Measurements from ENCODE around the gene CAMTA2. TPM values are rescaled to one million over a fixed set of nuclear protein-coding genes. Genes with fewer than 3 reads are reported as not detected.

CAMTA2 gene
- total RNA-seq, 1 experiment from 2014 or later: 9.2 TPM

DNA sequence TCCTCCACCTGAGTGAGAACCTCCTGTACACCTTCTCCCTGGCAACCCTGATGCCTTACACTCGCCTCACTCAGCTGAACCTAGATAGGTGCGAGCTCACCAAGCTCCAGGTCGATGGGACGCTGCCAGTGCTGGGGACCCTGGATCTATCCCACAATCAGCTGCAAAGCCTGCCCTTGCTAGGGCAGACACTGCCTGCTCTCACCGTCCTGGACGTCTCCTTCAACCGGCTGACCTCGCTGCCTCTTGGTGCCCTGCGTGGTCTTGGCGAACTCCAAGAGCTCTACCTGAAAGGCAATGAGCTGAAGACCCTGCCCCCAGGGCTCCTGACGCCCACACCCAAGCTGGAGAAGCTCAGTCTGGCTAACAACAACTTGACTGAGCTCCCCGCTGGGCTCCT lies 54.7 kb downstream of the CAMTA2 start:
- no peak for ATAC-seq
- POLR2A ChIA-PET: interaction anchor here (1.0 kb wide), 1 partner anchor 23 kb away, joined by 4 read pairs; no protein-coding TSS in a partner anchor
- H3K4me1 Mint-ChIP-seq: peaks cover 9% of the 10 kb centered on the region
- no peak overlapping the region for H3K4me3 Mint-ChIP-seq
- H3K36me3 Mint-ChIP-seq: peaks cover 13% of the 10 kb centered on the region
- H3K27ac Mint-ChIP-seq: no peak overlapping the region
- no peaks in the 10 kb centered on the region for H3K27me3 Mint-ChIP-seq (ENCODE audit: low read depth)
- no peaks in the 10 kb centered on the region for H3K9me3 Mint-ChIP-seq
- TF ChIP-seq CREB1 (CRISPR knock-in tag; IDR thresholded peaks at IDR 0.05): no peak
- no peak for TF ChIP-seq FOXP1 (CRISPR knock-in tag; IDR thresholded peaks at IDR 0.05; ENCODE audit: borderline replicate concordance)
- TF ChIP-seq, protein P1, sequence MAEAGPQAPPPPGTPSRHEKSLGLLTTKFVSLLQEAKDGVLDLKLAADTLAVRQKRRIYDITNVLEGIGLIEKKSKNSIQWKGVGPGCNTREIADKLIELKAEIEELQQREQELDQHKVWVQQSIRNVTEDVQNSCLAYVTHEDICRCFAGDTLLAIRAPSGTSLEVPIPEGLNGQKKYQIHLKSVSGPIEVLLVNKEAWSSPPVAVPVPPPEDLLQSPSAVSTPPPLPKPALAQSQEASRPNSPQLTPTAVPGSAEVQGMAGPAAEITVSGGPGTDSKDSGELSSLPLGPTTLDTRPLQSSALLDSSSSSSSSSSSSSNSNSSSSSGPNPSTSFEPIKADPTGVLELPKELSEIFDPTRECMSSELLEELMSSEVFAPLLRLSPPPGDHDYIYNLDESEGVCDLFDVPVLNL (CRISPR knock-in tag; IDR thresholded peaks at IDR 0.05; ENCODE audit: borderline replicate concordance, low read depth): no peak
- TF ChIP-seq NR1H2 (CRISPR knock-in tag; IDR thresholded peaks at IDR 0.05): no peak
- TF ChIP-seq, protein P2, sequence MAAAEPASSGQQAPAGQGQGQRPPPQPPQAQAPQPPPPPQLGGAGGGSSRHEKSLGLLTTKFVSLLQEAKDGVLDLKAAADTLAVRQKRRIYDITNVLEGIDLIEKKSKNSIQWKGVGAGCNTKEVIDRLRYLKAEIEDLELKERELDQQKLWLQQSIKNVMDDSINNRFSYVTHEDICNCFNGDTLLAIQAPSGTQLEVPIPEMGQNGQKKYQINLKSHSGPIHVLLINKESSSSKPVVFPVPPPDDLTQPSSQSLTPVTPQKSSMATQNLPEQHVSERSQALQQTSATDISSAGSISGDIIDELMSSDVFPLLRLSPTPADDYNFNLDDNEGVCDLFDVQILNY (CRISPR knock-in tag; IDR thresholded peaks at IDR 0.05): no peak
- no peak for TF ChIP-seq ATF1 (CRISPR knock-in tag; IDR thresholded peaks at IDR 0.05)
- TF ChIP-seq, protein P3, sequence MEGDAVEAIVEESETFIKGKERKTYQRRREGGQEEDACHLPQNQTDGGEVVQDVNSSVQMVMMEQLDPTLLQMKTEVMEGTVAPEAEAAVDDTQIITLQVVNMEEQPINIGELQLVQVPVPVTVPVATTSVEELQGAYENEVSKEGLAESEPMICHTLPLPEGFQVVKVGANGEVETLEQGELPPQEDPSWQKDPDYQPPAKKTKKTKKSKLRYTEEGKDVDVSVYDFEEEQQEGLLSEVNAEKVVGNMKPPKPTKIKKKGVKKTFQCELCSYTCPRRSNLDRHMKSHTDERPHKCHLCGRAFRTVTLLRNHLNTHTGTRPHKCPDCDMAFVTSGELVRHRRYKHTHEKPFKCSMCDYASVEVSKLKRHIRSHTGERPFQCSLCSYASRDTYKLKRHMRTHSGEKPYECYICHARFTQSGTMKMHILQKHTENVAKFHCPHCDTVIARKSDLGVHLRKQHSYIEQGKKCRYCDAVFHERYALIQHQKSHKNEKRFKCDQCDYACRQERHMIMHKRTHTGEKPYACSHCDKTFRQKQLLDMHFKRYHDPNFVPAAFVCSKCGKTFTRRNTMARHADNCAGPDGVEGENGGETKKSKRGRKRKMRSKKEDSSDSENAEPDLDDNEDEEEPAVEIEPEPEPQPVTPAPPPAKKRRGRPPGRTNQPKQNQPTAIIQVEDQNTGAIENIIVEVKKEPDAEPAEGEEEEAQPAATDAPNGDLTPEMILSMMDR (IDR thresholded peaks at IDR 0.05): no peak
- no peak for TF ChIP-seq ETV6 (CRISPR knock-in tag; IDR thresholded peaks at IDR 0.05)
- TF ChIP-seq, protein P4, sequence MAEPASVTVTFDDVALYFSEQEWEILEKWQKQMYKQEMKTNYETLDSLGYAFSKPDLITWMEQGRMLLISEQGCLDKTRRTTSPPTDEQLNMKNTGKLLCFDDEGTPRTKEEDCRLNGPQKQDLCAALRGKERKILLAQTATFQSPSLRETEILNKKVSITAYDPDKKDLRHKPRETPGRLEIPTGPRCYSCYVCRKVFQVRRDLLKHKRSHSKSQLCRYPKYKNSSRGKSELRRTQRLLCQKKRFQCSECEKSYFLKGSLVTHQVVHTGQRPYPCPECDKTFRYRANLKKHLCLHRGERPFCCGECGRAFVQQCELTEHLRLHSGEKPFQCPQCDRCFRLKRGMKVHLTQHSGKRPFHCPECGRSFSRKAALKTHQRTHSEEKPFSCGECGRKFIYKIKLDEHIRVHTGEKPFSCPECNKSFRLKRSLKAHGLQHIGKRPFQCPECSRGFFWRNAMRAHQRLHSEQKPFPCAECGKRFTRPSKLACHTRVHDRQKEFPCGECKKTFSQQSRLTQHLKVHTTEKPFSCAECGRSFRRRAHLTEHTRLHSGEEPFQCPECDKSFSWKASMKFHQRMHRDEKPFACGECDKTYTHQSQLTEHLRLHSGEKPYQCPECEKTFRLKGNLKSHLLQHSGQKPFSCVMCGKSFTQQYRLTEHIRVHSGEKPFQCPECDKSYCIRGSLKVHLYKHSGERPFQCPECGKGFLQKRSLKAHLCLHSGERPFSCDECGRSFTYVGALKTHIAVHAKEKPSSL (CRISPR knock-in tag; conservative IDR thresholded peaks at IDR 0.05): no peak
- TF ChIP-seq ZNF138 (CRISPR knock-in tag; conservative IDR thresholded peaks at IDR 0.05): no peak
- TF ChIP-seq, protein P5, sequence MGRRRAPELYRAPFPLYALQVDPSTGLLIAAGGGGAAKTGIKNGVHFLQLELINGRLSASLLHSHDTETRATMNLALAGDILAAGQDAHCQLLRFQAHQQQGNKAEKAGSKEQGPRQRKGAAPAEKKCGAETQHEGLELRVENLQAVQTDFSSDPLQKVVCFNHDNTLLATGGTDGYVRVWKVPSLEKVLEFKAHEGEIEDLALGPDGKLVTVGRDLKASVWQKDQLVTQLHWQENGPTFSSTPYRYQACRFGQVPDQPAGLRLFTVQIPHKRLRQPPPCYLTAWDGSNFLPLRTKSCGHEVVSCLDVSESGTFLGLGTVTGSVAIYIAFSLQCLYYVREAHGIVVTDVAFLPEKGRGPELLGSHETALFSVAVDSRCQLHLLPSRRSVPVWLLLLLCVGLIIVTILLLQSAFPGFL (CRISPR knock-in tag; IDR thresholded peaks at IDR 0.05; ENCODE audit: borderline replicate concordance): no peak
- no peak for DNase-seq (ENCODE audit: low spot score)
- CTCF ChIA-PET: interaction anchor here (0.9 to 3.3 kb wide), 2 partner anchors 13 to 24 kb away, joined by 4 to 39 read pairs; no protein-coding TSS in a partner anchor

DNA sequence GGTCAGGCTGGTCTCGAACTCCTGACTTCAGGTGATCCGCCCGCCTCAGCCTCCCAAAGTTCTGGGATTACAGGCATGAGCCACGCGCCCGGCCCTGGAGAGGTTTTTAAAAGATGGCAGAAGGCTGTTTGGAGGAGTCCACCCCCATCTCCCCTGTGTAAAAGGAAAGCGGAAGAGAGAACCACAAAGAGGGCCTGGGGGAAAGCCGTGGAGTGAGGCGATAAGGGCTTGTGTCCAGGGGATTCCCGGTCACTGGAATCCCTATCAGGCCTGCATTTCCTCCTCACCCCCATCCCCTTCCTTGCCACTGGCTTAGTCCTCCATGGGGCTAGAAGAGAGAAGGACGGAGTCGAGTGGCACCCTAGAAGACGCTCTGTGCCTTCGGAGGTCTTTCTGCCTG lies 55.5 kb downstream of the CAMTA2 start, which contains the start of gene GP1BA:
Gene GP1BA, plus strand, starts transcription at position 315 of the 400 bp plus-strand sequence. CDS start 328 bp downstream, outside the sequence.
- no peaks in the 10 kb centered on the region for H3K9me3 Mint-ChIP-seq
- H3K27me3 Mint-ChIP-seq (ENCODE audit: low read depth): no peaks in the 10 kb centered on the region
- 0 out of 2 replicates have a peak, but pooled peaks cover 8% of the 10 kb centered on the region for H3K36me3 Mint-ChIP-seq
- no peak within 1 kb of the TSS for H3K27ac Mint-ChIP-seq
- H3K4me3 Mint-ChIP-seq: no peak within 1 kb of the TSS
- peaks cover 9% of the 10 kb centered on the region for H3K4me1 Mint-ChIP-seq
- DNase-seq (ENCODE audit: low spot score) (no peak), ATAC-seq (no peak)
- CTCF ChIA-PET: interaction anchor here (3.3 kb wide), 1 partner anchor 23 kb away, joined by 39 read pairs; no protein-coding TSS in a partner anchor
- POLR2A ChIA-PET: interaction anchor here (1.0 kb wide), 2 partner anchors 8 to 22 kb away, joined by 3 to 4 read pairs; partner anchors contain the start of gene RNF167
- TF ChIP-seq, protein P6, sequence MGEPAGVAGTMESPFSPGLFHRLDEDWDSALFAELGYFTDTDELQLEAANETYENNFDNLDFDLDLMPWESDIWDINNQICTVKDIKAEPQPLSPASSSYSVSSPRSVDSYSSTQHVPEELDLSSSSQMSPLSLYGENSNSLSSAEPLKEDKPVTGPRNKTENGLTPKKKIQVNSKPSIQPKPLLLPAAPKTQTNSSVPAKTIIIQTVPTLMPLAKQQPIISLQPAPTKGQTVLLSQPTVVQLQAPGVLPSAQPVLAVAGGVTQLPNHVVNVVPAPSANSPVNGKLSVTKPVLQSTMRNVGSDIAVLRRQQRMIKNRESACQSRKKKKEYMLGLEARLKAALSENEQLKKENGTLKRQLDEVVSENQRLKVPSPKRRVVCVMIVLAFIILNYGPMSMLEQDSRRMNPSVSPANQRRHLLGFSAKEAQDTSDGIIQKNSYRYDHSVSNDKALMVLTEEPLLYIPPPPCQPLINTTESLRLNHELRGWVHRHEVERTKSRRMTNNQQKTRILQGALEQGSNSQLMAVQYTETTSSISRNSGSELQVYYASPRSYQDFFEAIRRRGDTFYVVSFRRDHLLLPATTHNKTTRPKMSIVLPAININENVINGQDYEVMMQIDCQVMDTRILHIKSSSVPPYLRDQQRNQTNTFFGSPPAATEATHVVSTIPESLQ (CRISPR knock-in tag; IDR thresholded peaks at IDR 0.05): no peak
- TF ChIP-seq NFE2L1 (CRISPR knock-in tag; IDR thresholded peaks at IDR 0.05) (no peak), JUN (CRISPR knock-in tag; IDR thresholded peaks at IDR 0.05) (no peak), NR3C1 (CRISPR knock-in tag; conservative IDR thresholded peaks at IDR 0.05; ENCODE audit: low read depth) (no peak)
- TF ChIP-seq, protein P7, sequence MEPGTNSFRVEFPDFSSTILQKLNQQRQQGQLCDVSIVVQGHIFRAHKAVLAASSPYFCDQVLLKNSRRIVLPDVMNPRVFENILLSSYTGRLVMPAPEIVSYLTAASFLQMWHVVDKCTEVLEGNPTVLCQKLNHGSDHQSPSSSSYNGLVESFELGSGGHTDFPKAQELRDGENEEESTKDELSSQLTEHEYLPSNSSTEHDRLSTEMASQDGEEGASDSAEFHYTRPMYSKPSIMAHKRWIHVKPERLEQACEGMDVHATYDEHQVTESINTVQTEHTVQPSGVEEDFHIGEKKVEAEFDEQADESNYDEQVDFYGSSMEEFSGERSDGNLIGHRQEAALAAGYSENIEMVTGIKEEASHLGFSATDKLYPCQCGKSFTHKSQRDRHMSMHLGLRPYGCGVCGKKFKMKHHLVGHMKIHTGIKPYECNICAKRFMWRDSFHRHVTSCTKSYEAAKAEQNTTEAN (CRISPR knock-in tag; IDR thresholded peaks at IDR 0.05): no peak
- TF ChIP-seq, protein P8, sequence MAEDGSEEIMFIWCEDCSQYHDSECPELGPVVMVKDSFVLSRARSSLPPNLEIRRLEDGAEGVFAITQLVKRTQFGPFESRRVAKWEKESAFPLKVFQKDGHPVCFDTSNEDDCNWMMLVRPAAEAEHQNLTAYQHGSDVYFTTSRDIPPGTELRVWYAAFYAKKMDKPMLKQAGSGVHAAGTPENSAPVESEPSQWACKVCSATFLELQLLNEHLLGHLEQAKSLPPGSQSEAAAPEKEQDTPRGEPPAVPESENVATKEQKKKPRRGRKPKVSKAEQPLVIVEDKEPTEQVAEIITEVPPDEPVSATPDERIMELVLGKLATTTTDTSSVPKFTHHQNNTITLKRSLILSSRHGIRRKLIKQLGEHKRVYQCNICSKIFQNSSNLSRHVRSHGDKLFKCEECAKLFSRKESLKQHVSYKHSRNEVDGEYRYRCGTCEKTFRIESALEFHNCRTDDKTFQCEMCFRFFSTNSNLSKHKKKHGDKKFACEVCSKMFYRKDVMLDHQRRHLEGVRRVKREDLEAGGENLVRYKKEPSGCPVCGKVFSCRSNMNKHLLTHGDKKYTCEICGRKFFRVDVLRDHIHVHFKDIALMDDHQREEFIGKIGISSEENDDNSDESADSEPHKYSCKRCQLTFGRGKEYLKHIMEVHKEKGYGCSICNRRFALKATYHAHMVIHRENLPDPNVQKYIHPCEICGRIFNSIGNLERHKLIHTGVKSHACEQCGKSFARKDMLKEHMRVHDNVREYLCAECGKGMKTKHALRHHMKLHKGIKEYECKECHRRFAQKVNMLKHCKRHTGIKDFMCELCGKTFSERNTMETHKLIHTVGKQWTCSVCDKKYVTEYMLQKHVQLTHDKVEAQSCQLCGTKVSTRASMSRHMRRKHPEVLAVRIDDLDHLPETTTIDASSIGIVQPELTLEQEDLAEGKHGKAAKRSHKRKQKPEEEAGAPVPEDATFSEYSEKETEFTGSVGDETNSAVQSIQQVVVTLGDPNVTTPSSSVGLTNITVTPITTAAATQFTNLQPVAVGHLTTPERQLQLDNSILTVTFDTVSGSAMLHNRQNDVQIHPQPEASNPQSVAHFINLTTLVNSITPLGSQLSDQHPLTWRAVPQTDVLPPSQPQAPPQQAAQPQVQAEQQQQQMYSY (CRISPR knock-in tag; IDR thresholded peaks at IDR 0.05): no peak
- TF ChIP-seq, protein P1 (CRISPR knock-in tag; IDR thresholded peaks at IDR 0.05; ENCODE audit: borderline replicate concordance, low read depth): no peak
